K562 (cell line): ENCODE results near the gene NKX2-2. TPM values are rescaled to one million over a fixed set of nuclear protein-coding genes. Genes with fewer than 3 reads are reported as not detected.

Experiments
- ATAC-seq: fragments of 200-7000 bp; cut with Tn5 transposase; 3 replicates; pipeline ENCODE4 v1.9.1; 2020; ENCODE audit warnings: moderate library complexity
- BruUV-seq: library from RNA; stranded (reverse); fragments of 400-500 nt; replicated peaks from 2 replicates; lab custom pipeline; 2021; lab: Mats Ljungman, UMichigan
- CTCF ChIA-PET: fragments of 300-600 bp; formaldehyde crosslinking; extraction: SDS; loops from one replicate; lab custom pipeline; 2021; ENCODE audit warnings: low intra/inter-chr PET ratio; lab: Yijun Ruan, JAX
- POLR2A ChIA-PET: fragments of 300-600, 350-650 bp; sonication (Branson Sonifier 250); formaldehyde crosslinking; extraction: SDS; loops from one replicate; lab custom pipeline; 2021; ENCODE audit warnings: antibody characterized with exemption, inconsistent platforms; lab: Yijun Ruan, JAX
- DNase-seq, 4 experiments: peaks; one replicate each; pipeline versions ENCODE4 v3.0.0 to v3.0.0-alpha.2; 2011 to 2018; ENCODE audit warnings: low spot score in 3 of 4, mixed read lengths in 3 of 4; ENCODE audit errors: extremely low read depth in 1 of 4
- FAIRE-seq: peaks from 2 replicates; lab custom pipeline; 2011; peaks lifted over from hg19 to GRCh38; lab: Jason Lieb, UNC
- H2AFZ ChIP-seq: 2 replicates; pipeline ENCODE4 v1.6.0; 2011; ENCODE audit warnings: low read depth, low read length, control low read depth, inconsistent platforms
- H3K27ac ChIP-seq: fragments of 200-600 bp; 3 replicates; pipeline ENCODE4 v1.8.0; 2011; ENCODE audit warnings: low read depth, mild to moderate bottlenecking, control low read depth, inconsistent platforms, low read length, moderate library complexity, mixed read lengths; ENCODE audit errors: extremely low read depth
- H3K27me3 ChIP-seq, 2 experiments: fragments of 300-600 bp in 1 of 2; 2 replicates in 1 of 2; 3 replicates in 1 of 2; pipeline versions ENCODE4 v1.6.0 to v1.8.0; 2011; ENCODE audit warnings: inconsistent platforms in 2 of 2, low read length in 2 of 2, mild to moderate bottlenecking in 1 of 2, mixed read lengths in 1 of 2, moderate library complexity in 1 of 2; ENCODE audit not compliant: control insufficient read depth in 2 of 2, insufficient read depth in 2 of 2
- H3K36me3 ChIP-seq: fragments of 300-600 bp; 3 replicates; pipeline ENCODE4 v1.8.0; 2011; ENCODE audit warnings: mild to moderate bottlenecking, low read length, inconsistent platforms; ENCODE audit not compliant: control insufficient read depth, insufficient read depth
- H3K4me1 ChIP-seq, 2 experiments: fragments of 200-600 bp in 1 of 2; replicated peaks in 1 of 2; 2 replicates in 1 of 2; 3 replicates in 1 of 2; pipeline versions ENCODE4 v1.5.1 to v1.8.0; 2011; ENCODE audit warnings: inconsistent platforms in 2 of 2, low read length in 2 of 2, mild to moderate bottlenecking in 1 of 2, mixed read lengths in 1 of 2, moderate library complexity in 1 of 2; ENCODE audit not compliant: control insufficient read depth in 2 of 2, insufficient read depth in 2 of 2
- H3K4me2 ChIP-seq: 2 replicates; pipeline ENCODE4 v1.6.1; 2011; ENCODE audit warnings: low read length, control low read depth, inconsistent platforms, mixed read lengths; ENCODE audit not compliant: insufficient read depth
- H3K4me3 ChIP-seq: fragments of 200-600 bp; sonication (generic), shearing (Covaris generic); 2 replicates; pipeline ENCODE4 v1.5.1; 2016; ENCODE audit warnings: control low read depth, inconsistent platforms
- H3K79me2 ChIP-seq: fragments of 200-600 bp; 3 replicates; pipeline ENCODE4 v1.8.0; 2011; ENCODE audit warnings: low read length, inconsistent platforms; ENCODE audit not compliant: control insufficient read depth, insufficient read depth
- H3K9ac ChIP-seq, 2 experiments: 2 replicates each; pipeline versions ENCODE4 v1.6.0 to v1.6.1; 2011; ENCODE audit warnings: low read depth in 2 of 2, low read length in 2 of 2, control low read depth in 1 of 2, inconsistent platforms in 1 of 2, mild to moderate bottlenecking in 1 of 2, mixed read lengths in 1 of 2; ENCODE audit not compliant: insufficient read depth in 1 of 2
- H3K9me1 ChIP-seq: one replicate; pipeline ENCODE4 v1.6.0; 2011; ENCODE audit warnings: inconsistent platforms, mild to moderate bottlenecking, low read length, moderate library complexity; ENCODE audit not compliant: control insufficient read depth, insufficient read depth
- H3K9me3 ChIP-seq: replicated peaks from 2 replicates; pipeline ENCODE4 v1.5.1; 2011; ENCODE audit warnings: low read depth, low read length, inconsistent platforms; ENCODE audit not compliant: control insufficient read depth, insufficient read depth
- H4K20me1 ChIP-seq: replicated peaks from 2 replicates; pipeline ENCODE4 v1.6.1; 2011; ENCODE audit warnings: low read length, inconsistent platforms, mixed read lengths; ENCODE audit not compliant: control insufficient read depth, insufficient read depth
- C11orf30 ChIP-seq: fragments of 450-650 bp; IDR thresholded peaks from 2 replicates; pipeline ENCODE4 v1.6.1; 2016; ENCODE audit warnings: low read depth, mild to moderate bottlenecking
- CREB3L1 ChIP-seq: fragments of 450-650 bp; IDR thresholded peaks from 2 replicates; pipeline ENCODE4 v1.6.1; 2014; ENCODE audit warnings: low read depth, mild to moderate bottlenecking, moderate library complexity, borderline replicate concordance
- LARP7 ChIP-seq: fragments of 450-650 bp; IDR thresholded peaks from 2 replicates; pipeline ENCODE4 v1.6.1; 2016
- MTA2 ChIP-seq: fragments of 450-650 bp; IDR thresholded peaks from 2 replicates; pipeline ENCODE4 v1.6.1; 2016; ENCODE audit warnings: low read depth
- NFE2 ChIP-seq: IDR thresholded peaks from 2 replicates; pipeline ENCODE4 v1.6.1; 2014; ENCODE audit warnings: antibody characterized with exemption, low read depth
- NKRF ChIP-seq: fragments of 450-650 bp; IDR thresholded peaks from 2 replicates; pipeline ENCODE4 v1.6.1; 2016; ENCODE audit warnings: borderline replicate concordance
- SRSF3 ChIP-seq: fragments of 200-400 bp; formaldehyde crosslinking; IDR thresholded peaks from 2 replicates; pipeline ENCODE4 v1.6.1; 2016; ENCODE audit warnings: mild to moderate bottlenecking, low read length, moderate library complexity; ENCODE audit not compliant: insufficient read depth
- ZNF212 ChIP-seq: fragments of 450-650 bp; formaldehyde crosslinking; IDR thresholded peaks from 2 replicates; pipeline ENCODE4 v1.4.0; 2020; ENCODE audit warnings: mild to moderate bottlenecking
- ZNF445 ChIP-seq: fragments of 250-450 bp; sonication (Bioruptor Pico); IDR thresholded peaks from 2 replicates; pipeline ENCODE4 v1.4.0; 2020; ENCODE audit warnings: low read depth, mild to moderate bottlenecking, moderate library complexity
- WGBS: fragments of 100-300 bp; shearing (Covaris generic); methylation state at CpG from one replicate; pipeline ENCODE4 v1.1.6; 2016; ENCODE audit warnings: low coverage, mixed read lengths; ENCODE audit not compliant: insufficient coverage; ENCODE audit errors: missing lambda C conversion rate; 5-methylcytosine and 5-hydroxymethylcytosine counted together
- in situ Hi-C: fragments of 300-500 bp; cut with MboI; formaldehyde crosslinking; loops from 4 replicates; pipeline ENCODE4 v1.15.0; 2018; ENCODE audit warnings: inconsistent platforms, mixed read lengths
- intact Hi-C: fragments of 100-400 bp; cut with micrococcal nuclease; formaldehyde crosslinking; loops from 2 replicates; pipeline ENCODE4 v1.14.2; 2022
- polyA plus RNA-seq, 8 experiments: library from polyadenylated mRNA; depleted of rRNA in 4 of 8; stranded (reverse) in 5 of 8; unstranded in 3 of 8; fragments of >200 nt; fragmentation: Nextera tagmentation in 2 of 8; fragmentation: Illumina TruSeq in 1 of 8; extraction: Ambion mirVana in 2 of 8; extraction: Trizol in 1 of 8; gene quantifications; 2 replicates each; pipeline versions ENCODE4 v1.2.1 to v1.2.3, GENCODE V29; 2011 to 2014; ENCODE audit warnings: inconsistent platforms in 1 of 8, missing spikeins in 1 of 8
- total RNA-seq, 7 experiments: library from RNA; depleted of rRNA in 6 of 7; stranded (reverse); fragments of >200 nt in 6 of 7; fragmentation: Illumina TruSeq in 2 of 7; extraction: Trizol in 2 of 7; gene quantifications; 2 replicates each; pipeline versions ENCODE4 v1.2.1 to v1.2.3, GENCODE V29; 2011 to 2021; ENCODE audit warnings: low replicate concordance in 1 of 7
- TF ChIP-seq, protein P1 (sequence below): fragments of 250-450 bp; sonication (Bioruptor Pico); IDR thresholded peaks from 2 replicates; pipeline ENCODE4 v1.8.0; 2022; ENCODE audit warnings: moderate library complexity, mild to moderate bottlenecking, inconsistent platforms

The NKX2-2 gene
- total and polyA plus RNA-seq, 9 of the 15 experiments (the other 6 are each of a cell fraction or from before 2014, with no cell fraction given): 0.04 TPM; not detected in 8

- FAIRE-seq: no peak
- WGBS: 22% methylated on average over 22 of the region's 34 CpGs
- Histone ChIP-seq H3K4me1 (peaks cover 0 to 6% of the 10 kb centered on the region in 2 experiments; a peak in 2 of 5 replicates), H3K9me3 (no peaks in the 10 kb centered on the region), H3K4me3 (no peak overlapping the region), H3K9ac (no peak overlapping the region), H3K27me3 (peaks cover 4 to 54% of the 10 kb centered on the region in 2 experiments), H3K36me3 (no peaks in the 10 kb centered on the region), H3K79me2 (no peaks in the 10 kb centered on the region), H3K27ac (no peak overlapping the region), H3K9me1 (no peaks in the 10 kb centered on the region), H2AFZ (no peak overlapping the region), H4K20me1 (no peaks in the 10 kb centered on the region), H3K4me2 (no peak overlapping the region)
- no TSS peak for BruUV-seq
- TF ChIP-seq SRSF3: no peak
- POLR2A ChIA-PET: no interaction called here
- CTCF ChIA-PET: no interaction called here
- intact Hi-C loops (no loop called here), in situ Hi-C loops (no loop called here)
- DNase-seq: no peak
- ATAC-seq: no peak
Observed at GRCh38 chr20:21512634-21513180, 1.2 kb downstream of the NKX2-2 start.

DNA sequence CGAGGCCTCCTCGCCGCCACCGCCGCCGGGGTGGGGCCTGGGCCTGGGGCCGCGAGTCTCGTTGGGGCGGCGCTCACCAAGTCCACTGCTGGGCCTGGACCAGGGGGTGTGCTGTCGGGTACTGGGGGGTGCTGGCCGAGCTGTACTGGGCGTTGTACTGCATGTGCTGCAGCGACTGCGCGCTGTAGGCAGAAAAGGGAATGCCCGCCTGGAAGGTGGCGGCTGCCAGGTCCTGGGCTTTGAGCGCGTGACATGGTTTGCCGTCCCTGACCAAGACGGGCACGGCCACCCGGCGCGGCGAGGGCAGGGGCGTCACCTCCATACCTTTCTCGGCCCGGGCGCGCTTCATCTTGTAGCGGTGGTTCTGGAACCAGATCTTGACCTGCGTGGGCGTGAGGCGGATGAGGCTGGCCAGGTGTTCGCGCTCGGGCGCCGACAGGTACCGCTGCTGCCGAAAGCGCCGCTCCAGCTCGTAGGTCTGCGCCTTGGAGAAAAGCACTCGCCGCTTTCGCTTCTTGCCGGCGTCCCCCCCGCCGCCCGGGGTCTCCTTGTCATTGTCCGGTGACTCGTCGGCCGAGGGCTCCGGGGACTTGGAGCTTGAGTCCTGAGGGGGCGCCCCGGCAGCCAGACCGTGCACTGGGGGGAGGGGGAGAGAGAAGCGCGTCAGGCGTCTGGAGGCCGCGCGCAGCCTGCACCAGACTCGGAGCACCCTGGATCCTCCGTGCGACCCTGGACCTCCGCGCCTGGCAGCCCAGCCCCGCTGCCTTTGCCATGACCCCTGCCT lies 1.8 kb downstream of the NKX2-2 start:
- DNase-seq: no peak
- TF ChIP-seq NKRF: no peak
- TF ChIP-seq LARP7: no peak
- TF ChIP-seq, protein P1, sequence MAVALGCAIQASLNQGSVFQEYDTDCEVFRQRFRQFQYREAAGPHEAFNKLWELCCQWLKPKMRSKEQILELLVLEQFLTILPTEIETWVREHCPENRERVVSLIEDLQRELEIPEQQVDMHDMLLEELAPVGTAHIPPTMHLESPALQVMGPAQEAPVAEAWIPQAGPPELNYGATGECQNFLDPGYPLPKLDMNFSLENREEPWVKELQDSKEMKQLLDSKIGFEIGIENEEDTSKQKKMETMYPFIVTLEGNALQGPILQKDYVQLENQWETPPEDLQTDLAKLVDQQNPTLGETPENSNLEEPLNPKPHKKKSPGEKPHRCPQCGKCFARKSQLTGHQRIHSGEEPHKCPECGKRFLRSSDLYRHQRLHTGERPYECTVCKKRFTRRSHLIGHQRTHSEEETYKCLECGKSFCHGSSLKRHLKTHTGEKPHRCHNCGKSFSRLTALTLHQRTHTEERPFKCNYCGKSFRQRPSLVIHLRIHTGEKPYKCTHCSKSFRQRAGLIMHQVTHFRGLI (CRISPR knock-in tag): no peak
- no peak for TF ChIP-seq CREB3L1
- no peak for TF ChIP-seq C11orf30
- TF ChIP-seq ZNF445: no peak
- no peak for TF ChIP-seq NFE2
- no peak for TF ChIP-seq MTA2
- no peak for TF ChIP-seq ZNF212

More for the DNA sequence above, 1.8 kb downstream of the NKX2-2 start:
- POLR2A ChIA-PET: no interaction called here
- Histone ChIP-seq H3K27me3 (peaks cover 6 to 50% of the 10 kb centered on the region in 2 experiments), H3K9me1 (no peaks in the 10 kb centered on the region), H3K27ac (no peak overlapping the region), H3K4me3 (no peak overlapping the region), H3K4me1 (peaks cover 0 to 6% of the 10 kb centered on the region in 2 experiments; a peak in 2 of 5 replicates), H3K9ac (no peak overlapping the region), H3K79me2 (no peaks in the 10 kb centered on the region), H3K9me3 (no peaks in the 10 kb centered on the region), H4K20me1 (no peaks in the 10 kb centered on the region), H2AFZ (no peak overlapping the region), H3K36me3 (no peaks in the 10 kb centered on the region), H3K4me2 (no peak overlapping the region)
- 24% methylated on average over 24 of the region's 76 CpGs for WGBS
- in situ Hi-C loops: no loop called here
- CTCF ChIA-PET: no interaction called here
- intact Hi-C loops: no loop called here
- BruUV-seq: no TSS peak
- no peak for FAIRE-seq
- ATAC-seq: no peak
